OCI-LY3 (cell line): ENCODE data around the gene RNU2-1.
"Not testable (repeated sequence)": the region's sequence is repeated elsewhere in the genome, so short reads cannot be mapped to it uniquely, and the experiment has no call there.

Experiments used
- CTCF ChIP-seq: fragments of 200-600, 300-600 bp; sonication (generic); IDR thresholded peaks from 2 replicates; pipeline ENCODE4 v1.5.1; 2014; ENCODE audit warnings: antibody characterized with exemption, low read length, low read depth
- EZH2phosphoT487 ChIP-seq: fragments of 200-600 bp; shearing (Covaris generic); IDR thresholded peaks from 2 replicates; pipeline ENCODE4 v1.6.1; 2018; ENCODE audit warnings: antibody characterized with exemption, mixed run types, low read depth

GRCh38 chr17:43232021-43232699 lies 1.6 kb downstream of the RNU2-1 start:
- TF ChIP-seq CTCF, EZH2phosphoT487: not testable (repeated sequence)
